GM18868 (cell line): ENCODE measurements around the gene ABCD1.
"Not testable (repeated sequence)": the region's sequence is repeated elsewhere in the genome, so short reads cannot be mapped to it uniquely, and the experiment has no call there.

Source experiments
- ATAC-seq: cut with Tn5 transposase; IDR thresholded peaks from one replicate; pipeline ENCODE4 v1.9.1; 2021; ENCODE audit warnings: mild to moderate bottlenecking, moderate library complexity; ENCODE audit not compliant: unreplicated experiment

ABCD1 gene

GRCh38 chrX:153693216-153694086 is 31.2 kb upstream of the ABCD1 start:
- no peak for ATAC-seq

- not testable (repeated sequence) for ATAC-seq
Measured at GRCh38 chrX:153694256-153694655, 30.4 kb upstream of the ABCD1 start.

GRCh38 chrX:153694687-153695270 is 29.9 kb upstream of the ABCD1 start:
- ATAC-seq, result no peak

- no peak for ATAC-seq
Measured at GRCh38 chrX:153696100-153696499, 28.6 kb upstream of the ABCD1 start.

GRCh38 chrX:153696538-153696937 is 28.1 kb upstream of the ABCD1 start:
- not testable (repeated sequence) for ATAC-seq

GRCh38 chrX:153696986-153697722 is 27.5 kb upstream of the ABCD1 start:
- not testable (repeated sequence) for ATAC-seq

- ATAC-seq, result no peak
Measured at GRCh38 chrX:153697924-153698865, 26.5 kb upstream of the ABCD1 start.

- not testable (repeated sequence) for ATAC-seq
Measured at GRCh38 chrX:153699210-153699783, 25.4 kb upstream of the ABCD1 start.

- not testable (repeated sequence) for ATAC-seq
Measured at GRCh38 chrX:153699784-153700371, 24.8 kb upstream of the ABCD1 start.

GRCh38 chrX:153700376-153700945 is 24.2 kb upstream of the ABCD1 start:
- ATAC-seq, result no peak

GRCh38 chrX:153700967-153701366 is 23.7 kb upstream of the ABCD1 start:
- no peak for ATAC-seq

- no peak for ATAC-seq
Measured at GRCh38 chrX:153701706-153702105, 22.9 kb upstream of the ABCD1 start.

- ATAC-seq, result no peak
Measured at GRCh38 chrX:153702336-153703035, 22.2 kb upstream of the ABCD1 start.

GRCh38 chrX:153703036-153703370 is 21.7 kb upstream of the ABCD1 start:
- no peak for ATAC-seq

GRCh38 chrX:153704021-153704526 is 20.6 kb upstream of the ABCD1 start:
- ATAC-seq, result no peak

- ATAC-seq, result not testable (repeated sequence)
Measured at GRCh38 chrX:153704631-153705402, 19.8 kb upstream of the ABCD1 start.

GRCh38 chrX:153705403-153706060 is 19.1 kb upstream of the ABCD1 start:
- not testable (repeated sequence) for ATAC-seq
